HUES64 (cell line): Measurements from ENCODE around the gene TTC33.
"Not testable (repeated sequence)": the region's sequence is repeated elsewhere in the genome, so short reads cannot be mapped to it uniquely, and the experiment has no call there.

Experiments used
- H3K27ac ChIP-seq: 2 replicates; pipeline ENCODE4 v1.7.0; 2013; ENCODE audit warnings: low read depth, low read length, inconsistent platforms
- H3K27me3 ChIP-seq: 2 replicates; pipeline ENCODE4 v1.6.1; 2013; ENCODE audit warnings: mild to moderate bottlenecking, low read length; ENCODE audit not compliant: insufficient read depth
- H3K36me3 ChIP-seq: 2 replicates; pipeline ENCODE4 v1.6.1; 2013; ENCODE audit warnings: mild to moderate bottlenecking, low read length; ENCODE audit not compliant: insufficient read depth
- H3K4me1 ChIP-seq: 2 replicates; pipeline ENCODE4 v1.6.1; 2013; ENCODE audit warnings: mild to moderate bottlenecking, low read length, moderate library complexity; ENCODE audit not compliant: insufficient read depth
- H3K4me3 ChIP-seq: 2 replicates; pipeline ENCODE4 v1.5.1; 2013; ENCODE audit warnings: mild to moderate bottlenecking, low read length, moderate library complexity
- H3K9ac ChIP-seq: 2 replicates; pipeline ENCODE4 v1.6.1; 2013; ENCODE audit warnings: mild to moderate bottlenecking, low read depth, low read length
- H3K9me3 ChIP-seq: 2 replicates; pipeline ENCODE4 v1.6.1; 2013; ENCODE audit warnings: low read depth, low read length; ENCODE audit not compliant: insufficient read depth
- WGBS: fragments of 150-250, 120-280 bp; methylation state at CpG from one replicate; pipeline ENCODE4 v1.1.7; 2013; ENCODE audit warnings: missing lambda C conversion rate; 5-methylcytosine and 5-hydroxymethylcytosine counted together

TTC33 gene

GRCh38 chr5:40792691-40793090, 36.9 kb upstream of the TTC33 start:
- H3K9me3 ChIP-seq, H3K4me3 ChIP-seq: not testable (repeated sequence)
- 97% methylated on average over 8 of the region's 10 CpGs for WGBS

GRCh38 chr5:40791715-40792139, 36.0 kb upstream of the TTC33 start:
- H3K4me3 ChIP-seq: no peak overlapping the region
- peaks cover 3% of the 10 kb centered on the region; the same call in 1 of the 2 replicates for H3K4me1 ChIP-seq
- H3K27ac ChIP-seq: no peak overlapping the region
- 100% methylated on average over 1 of the region's 3 CpGs for WGBS
- peaks cover 4% of the 10 kb centered on the region; the same call in 1 of the 2 replicates for H3K36me3 ChIP-seq
- no peak overlapping the region for H3K9ac ChIP-seq
- H3K9me3 ChIP-seq: peaks cover 2% of the 10 kb centered on the region; the same call in 1 of the 2 replicates
- H3K27me3 ChIP-seq: no peaks in the 10 kb centered on the region

More at GRCh38 chr5:40792691-40793090, 36.9 kb upstream of the TTC33 start:
- H3K36me3 ChIP-seq, H3K27ac ChIP-seq, H3K9ac ChIP-seq, H3K27me3 ChIP-seq, H3K4me1 ChIP-seq: not testable (repeated sequence)

DNA sequence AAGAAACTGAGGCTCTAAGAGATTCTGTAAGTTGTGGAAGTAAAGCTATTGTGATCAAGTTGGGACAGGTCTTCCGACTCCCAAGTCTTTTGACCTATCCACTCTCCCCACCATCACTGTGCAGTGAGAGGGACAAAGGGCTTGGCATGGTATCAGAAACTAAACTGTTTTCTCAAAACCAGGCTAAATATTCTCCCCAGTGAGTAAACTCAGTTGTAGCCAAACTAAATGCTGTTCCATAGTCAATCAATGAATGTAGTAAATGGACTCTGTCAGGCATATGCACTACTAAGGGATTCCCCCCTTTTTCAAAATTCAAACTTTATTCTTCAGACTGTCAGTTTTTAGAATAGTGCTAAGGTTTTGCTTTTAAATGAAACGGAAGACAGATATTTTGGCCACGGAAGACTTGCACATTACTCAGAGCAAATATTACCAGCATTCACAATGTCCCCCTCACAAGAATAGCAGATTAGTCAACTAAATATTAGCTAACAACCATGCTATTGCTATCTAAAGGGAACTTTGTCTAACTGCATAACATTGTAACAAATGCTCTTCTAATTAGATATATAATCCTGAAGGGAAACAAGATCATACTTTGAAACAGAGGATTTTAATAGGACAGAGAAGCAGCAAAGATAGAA, 35.3 kb upstream of the TTC33 start:
- Histone ChIP-seq H3K9me3 (peaks cover 2% of the 10 kb centered on the region; the same call in 1 of the 2 replicates), H3K4me1 (no peaks in the 10 kb centered on the region), H3K27ac (no peak overlapping the region), H3K4me3 (no peak overlapping the region), H3K27me3 (no peaks in the 10 kb centered on the region), H3K36me3 (peaks cover 4% of the 10 kb centered on the region; the same call in 1 of the 2 replicates), H3K9ac (no peak overlapping the region)
- WGBS: 90% methylated on average over 3 of the region's 3 CpGs

- H3K36me3 ChIP-seq, H3K4me1 ChIP-seq, H3K9me3 ChIP-seq, H3K9ac ChIP-seq, H3K4me3 ChIP-seq, H3K27me3 ChIP-seq, H3K27ac ChIP-seq: not testable (repeated sequence)
- 95% methylated on average over 5 of the region's 5 CpGs for WGBS
These were observed 33.2 kb upstream of the TTC33 start for GRCh38 chr5:40788941-40789340.

- Histone ChIP-seq H3K9me3 (peaks cover 2% of the 10 kb centered on the region; the same call in 1 of the 2 replicates), H3K4me3 (no peak overlapping the region), H3K9ac (no peak overlapping the region), H3K36me3 (no peaks in the 10 kb centered on the region), H3K27ac (no peak overlapping the region), H3K27me3 (no peaks in the 10 kb centered on the region), H3K4me1 (no peaks in the 10 kb centered on the region; the same call in 1 of the 2 replicates)
- WGBS: no CpG with 5 or more reads among the region's 1 CpG
These were observed 32.2 kb upstream of the TTC33 start for GRCh38 chr5:40787986-40788385.

GRCh38 chr5:40786664-40787063, 30.9 kb upstream of the TTC33 start:
- H3K27ac ChIP-seq, H3K4me3 ChIP-seq: not testable (repeated sequence)
- 96% methylated on average over 3 of the region's 3 CpGs for WGBS

DNA sequence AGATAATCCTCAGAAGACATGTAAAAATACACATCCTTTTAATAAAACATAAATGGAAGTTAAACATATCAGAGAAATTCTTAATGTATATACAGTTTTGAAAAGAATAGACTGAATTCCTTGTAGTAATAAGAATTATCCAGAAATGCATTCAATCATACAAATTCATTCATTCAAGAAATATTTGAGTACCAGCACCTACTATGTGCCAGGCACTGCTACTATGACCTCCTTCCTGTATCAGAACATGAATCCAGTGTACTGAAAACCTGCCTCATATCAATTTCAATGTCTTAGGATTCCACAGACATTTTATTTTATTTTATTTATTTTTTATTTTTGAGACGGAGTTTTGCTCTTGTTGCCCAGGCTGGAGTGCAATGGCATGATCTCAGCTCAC, 29.2 kb upstream of the TTC33 start:
- WGBS: 100% methylated on average over 1 of the region's 1 CpG
- H3K4me3 ChIP-seq: no peak overlapping the region
- no peak overlapping the region for H3K9ac ChIP-seq
- H3K27me3 ChIP-seq: no peaks in the 10 kb centered on the region
- H3K4me1 ChIP-seq: no peaks in the 10 kb centered on the region; the same call in 1 of the 2 replicates
- H3K36me3 ChIP-seq: no peaks in the 10 kb centered on the region
- no peak overlapping the region for H3K27ac ChIP-seq
- H3K9me3 ChIP-seq: peaks cover 2% of the 10 kb centered on the region; the same call in 1 of the 2 replicates

More at GRCh38 chr5:40786664-40787063, 30.9 kb upstream of the TTC33 start:
- H3K4me1 ChIP-seq, H3K9ac ChIP-seq, H3K27me3 ChIP-seq, H3K9me3 ChIP-seq, H3K36me3 ChIP-seq: not testable (repeated sequence)

DNA sequence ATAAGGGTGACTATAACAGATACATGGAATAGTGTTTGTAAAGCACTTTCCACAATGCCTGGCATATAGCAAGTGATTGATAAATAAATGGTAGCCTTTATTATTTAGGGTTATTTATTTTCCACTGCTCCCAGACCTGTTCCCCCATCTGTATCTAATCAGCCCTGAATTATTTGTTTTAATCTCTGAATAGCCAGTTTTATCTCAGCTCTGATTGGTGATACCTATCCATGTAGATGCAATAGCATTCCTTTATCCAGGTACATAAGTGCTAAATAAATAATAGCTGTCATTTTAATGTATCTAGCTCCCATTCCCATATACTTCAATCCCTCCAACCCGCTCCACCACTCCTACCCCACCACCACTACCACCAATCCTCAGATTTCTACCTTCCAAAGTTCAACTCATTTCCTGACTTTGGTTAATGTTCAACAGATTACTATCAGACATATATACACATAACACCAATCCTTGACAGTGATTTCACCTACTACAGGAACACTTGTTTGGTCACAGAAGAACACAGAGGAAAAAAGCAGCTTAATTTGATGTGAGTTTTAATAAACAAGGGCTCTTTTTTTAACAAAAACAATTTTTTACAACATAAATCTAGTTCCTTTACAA, 28.4 kb upstream of the TTC33 start:
- 89% methylated on average over 1 of the region's 1 CpG for WGBS
- H3K4me3 ChIP-seq: no peak overlapping the region
- no peaks in the 10 kb centered on the region for H3K36me3 ChIP-seq
- no peak overlapping the region for H3K27ac ChIP-seq
- no peaks in the 10 kb centered on the region; the same call in 1 of the 2 replicates for H3K4me1 ChIP-seq
- H3K9ac ChIP-seq: no peak overlapping the region
- no peaks in the 10 kb centered on the region for H3K27me3 ChIP-seq
- H3K9me3 ChIP-seq: peaks cover 2% of the 10 kb centered on the region; the same call in 1 of the 2 replicates

- no peak overlapping the region for H3K4me3 ChIP-seq
- no peaks in the 10 kb centered on the region for H3K27me3 ChIP-seq
- H3K4me1 ChIP-seq: no peaks in the 10 kb centered on the region; the same call in 1 of the 2 replicates
- H3K9ac ChIP-seq: no peak overlapping the region
- H3K9me3 ChIP-seq: no peaks in the 10 kb centered on the region
- H3K36me3 ChIP-seq: peaks cover 4% of the 10 kb centered on the region; the same call in 1 of the 2 replicates
- no peak overlapping the region for H3K27ac ChIP-seq
These were observed 26.2 kb upstream of the TTC33 start for GRCh38 chr5:40781843-40782409.

DNA sequence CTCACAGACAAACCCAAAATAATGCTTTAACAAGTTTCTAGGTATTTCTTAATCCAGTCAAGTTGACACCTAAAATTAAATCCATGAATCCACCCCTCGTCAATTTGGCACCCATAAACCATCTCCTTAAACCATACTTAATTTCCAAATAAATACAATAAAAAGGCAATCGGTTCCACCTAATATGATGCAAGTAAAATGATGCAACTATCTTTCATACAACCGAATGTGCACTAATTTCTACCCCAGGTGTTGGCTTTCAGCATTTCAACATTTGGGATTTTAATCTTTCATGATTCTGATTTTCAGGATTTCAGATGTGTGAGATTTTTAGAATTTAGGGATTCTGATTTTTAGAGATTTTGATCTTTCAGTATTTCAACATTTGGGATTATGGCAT, 25.1 kb upstream of the TTC33 start:
- Histone ChIP-seq H3K9me3 (no peaks in the 10 kb centered on the region), H3K36me3 (peaks cover 14% of the 10 kb centered on the region), H3K27me3 (no peaks in the 10 kb centered on the region), H3K9ac (no peak overlapping the region), H3K27ac (no peak overlapping the region), H3K4me3 (no peak overlapping the region), H3K4me1 (no peaks in the 10 kb centered on the region; the same call in 1 of the 2 replicates)
- 87% methylated on average over 3 of the region's 3 CpGs for WGBS

DNA sequence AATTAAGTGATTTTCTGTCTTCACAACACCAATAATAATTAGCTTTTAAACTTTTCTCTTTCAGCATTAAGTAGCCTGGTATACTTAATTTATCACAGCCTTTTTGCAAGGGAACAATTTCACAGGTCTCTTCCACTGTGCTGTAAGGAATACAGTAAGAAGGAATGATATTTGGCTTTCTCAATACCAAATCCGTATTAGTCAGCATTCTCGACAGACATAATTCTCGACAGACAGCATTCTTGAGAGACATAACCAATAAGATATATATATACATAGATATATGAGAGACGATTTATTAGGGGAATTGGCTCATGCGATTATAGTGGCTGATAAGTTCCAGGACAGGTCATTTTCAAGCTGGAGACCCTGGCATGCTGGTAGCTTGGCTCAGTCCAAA, 24.4 kb upstream of the TTC33 start:
- Histone ChIP-seq H3K9ac (no peak overlapping the region), H3K27me3 (no peaks in the 10 kb centered on the region), H3K4me1 (no peaks in the 10 kb centered on the region; the same call in 1 of the 2 replicates), H3K27ac (no peak overlapping the region), H3K4me3 (no peak overlapping the region), H3K9me3 (no peaks in the 10 kb centered on the region), H3K36me3 (peaks cover 21% of the 10 kb centered on the region)
- 98% methylated on average over 3 of the region's 5 CpGs for WGBS
